IMR-90 (cell line): ENCODE data around the gene RNU1-1.
"Not testable (repeated sequence)": the region's sequence is repeated elsewhere in the genome, so short reads cannot be mapped to it uniquely, and the experiment has no call there.

Experiments used
- CEBPB ChIP-seq: IDR thresholded peaks from 2 replicates; pipeline ENCODE4 v1.6.1; 2012; ENCODE audit warnings: low read depth, low read length, improper control_type of control experiment
- FOS ChIP-seq: fragments of 150-350 bp; IDR thresholded peaks from 2 replicates; pipeline ENCODE4 v1.6.1; 2016; ENCODE audit warnings: low read depth, low read length
- MAFK ChIP-seq: IDR thresholded peaks from 2 replicates; pipeline ENCODE4 v1.6.1; 2012; ENCODE audit warnings: low read depth, low read length, improper control_type of control experiment
- MXI1 ChIP-seq: IDR thresholded peaks from 2 replicates; pipeline ENCODE4 v1.6.1; 2012; ENCODE audit warnings: low read depth, mild to moderate bottlenecking, low read length, moderate library complexity, borderline replicate concordance
- POLR2A ChIP-seq: IDR thresholded peaks from 2 replicates; pipeline ENCODE4 v1.6.1; 2012; ENCODE audit warnings: mild to moderate bottlenecking, low read depth, low read length
- RAD21 ChIP-seq: IDR thresholded peaks from 2 replicates; pipeline ENCODE4 v1.6.1; 2012; ENCODE audit warnings: low read length, improper control_type of control experiment
- RCOR1 ChIP-seq: IDR thresholded peaks from 2 replicates; pipeline ENCODE4 v1.6.1; 2012; ENCODE audit warnings: mild to moderate bottlenecking, low read length, improper control_type of control experiment; ENCODE audit not compliant: insufficient replicate concordance
- RFX5 ChIP-seq: IDR thresholded peaks from 2 replicates; pipeline ENCODE4 v1.8.0; 2012; ENCODE audit warnings: low read depth, mild to moderate bottlenecking, low read length, moderate library complexity
- TF ChIP-seq, protein P1 (sequence below): conservative IDR thresholded peaks from 2 replicates; pipeline ENCODE4 v1.5.1; 2012; ENCODE audit warnings: mild to moderate bottlenecking, low read depth, low read length, improper control_type of control experiment

GRCh38 chr1:16534239-16534828 is 20.2 kb upstream of the RNU1-1 start:
- TF ChIP-seq POLR2A, FOS, RAD21, MAFK, RFX5, RCOR1, CEBPB, MXI1: not testable (repeated sequence)
- TF ChIP-seq, protein P1, sequence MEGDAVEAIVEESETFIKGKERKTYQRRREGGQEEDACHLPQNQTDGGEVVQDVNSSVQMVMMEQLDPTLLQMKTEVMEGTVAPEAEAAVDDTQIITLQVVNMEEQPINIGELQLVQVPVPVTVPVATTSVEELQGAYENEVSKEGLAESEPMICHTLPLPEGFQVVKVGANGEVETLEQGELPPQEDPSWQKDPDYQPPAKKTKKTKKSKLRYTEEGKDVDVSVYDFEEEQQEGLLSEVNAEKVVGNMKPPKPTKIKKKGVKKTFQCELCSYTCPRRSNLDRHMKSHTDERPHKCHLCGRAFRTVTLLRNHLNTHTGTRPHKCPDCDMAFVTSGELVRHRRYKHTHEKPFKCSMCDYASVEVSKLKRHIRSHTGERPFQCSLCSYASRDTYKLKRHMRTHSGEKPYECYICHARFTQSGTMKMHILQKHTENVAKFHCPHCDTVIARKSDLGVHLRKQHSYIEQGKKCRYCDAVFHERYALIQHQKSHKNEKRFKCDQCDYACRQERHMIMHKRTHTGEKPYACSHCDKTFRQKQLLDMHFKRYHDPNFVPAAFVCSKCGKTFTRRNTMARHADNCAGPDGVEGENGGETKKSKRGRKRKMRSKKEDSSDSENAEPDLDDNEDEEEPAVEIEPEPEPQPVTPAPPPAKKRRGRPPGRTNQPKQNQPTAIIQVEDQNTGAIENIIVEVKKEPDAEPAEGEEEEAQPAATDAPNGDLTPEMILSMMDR = not testable (repeated sequence)
